IMR-90 (cell line): ENCODE data around the gene SYNPO. TPM values are rescaled to one million over a fixed set of nuclear protein-coding genes. Genes with fewer than 3 reads are reported as not detected.

Experiments used
- ATAC-seq: fragments of 200-7000 bp; cut with Tn5 transposase; 2 replicates; pipeline ENCODE4 v1.9.1; 2020; ENCODE audit warnings: low read depth, mild to moderate bottlenecking, moderate library complexity
- BruUV-seq: library from RNA; stranded (reverse); fragments of 400-500 nt; replicated peaks from 2 replicates; lab custom pipeline; 2021; lab: Mats Ljungman, UMichigan
- CTCF ChIA-PET: fragments of 300-600 bp; formaldehyde crosslinking; extraction: SDS; loops from one replicate; lab custom pipeline; 2021; ENCODE audit warnings: antibody characterized with exemption; lab: Yijun Ruan, JAX
- POLR2A ChIA-PET: fragments of 300-600 bp; sonication (Branson Sonifier 250); formaldehyde crosslinking; loops from one replicate; lab custom pipeline; 2022; ENCODE audit warnings: antibody characterized with exemption; ENCODE audit not compliant: unreplicated experiment; lab: Charles Lee
- DNase-seq: peaks from one replicate; pipeline ENCODE4 v3.0.0; 2013
- H2AFZ ChIP-seq: replicated peaks from 2 replicates; pipeline ENCODE3; 2013; ENCODE audit warnings: low read length, mild to moderate bottlenecking; ENCODE audit not compliant: poor library complexity
- H2AK5ac ChIP-seq: 2 replicates; pipeline ENCODE4 v1.6.1; 2013; ENCODE audit warnings: low read depth, low read length, inconsistent platforms
- H2AK9ac ChIP-seq: replicated peaks from 2 replicates; pipeline ENCODE3; 2013; ENCODE audit warnings: mild to moderate bottlenecking, low read depth, low read length, moderate library complexity; ENCODE audit not compliant: poor library complexity
- H2BK120ac ChIP-seq: 2 replicates; pipeline ENCODE4 v1.6.1; 2013; ENCODE audit warnings: low read depth, low read length, inconsistent platforms
- H2BK15ac ChIP-seq: 3 replicates; pipeline ENCODE4 v1.6.1; 2013; ENCODE audit warnings: low read depth, low read length, inconsistent platforms
- H2BK20ac ChIP-seq: 2 replicates; pipeline ENCODE4 v1.6.1; 2013; ENCODE audit warnings: low read depth, mild to moderate bottlenecking, inconsistent platforms, low read length, moderate library complexity
- H2BK5ac ChIP-seq: 2 replicates; pipeline ENCODE4 v1.6.1; 2013; ENCODE audit warnings: mild to moderate bottlenecking, low read depth, low read length, inconsistent platforms; ENCODE audit not compliant: poor library complexity, severe bottlenecking
- H3K14ac ChIP-seq: replicated peaks from 2 replicates; pipeline ENCODE4 v1.6.1; 2013; ENCODE audit warnings: low read depth, low read length, inconsistent platforms
- H3K18ac ChIP-seq: 2 replicates; pipeline ENCODE4 v1.6.1; 2013; ENCODE audit warnings: low read depth, low read length, control low read depth
- H3K23ac ChIP-seq: 2 replicates; pipeline ENCODE4 v1.6.1; 2013; ENCODE audit warnings: low read depth, low read length, inconsistent platforms
- H3K27ac ChIP-seq: 2 replicates; pipeline ENCODE4 v1.5.1; 2013; ENCODE audit warnings: mild to moderate bottlenecking, control low read depth, low read length; ENCODE audit not compliant: insufficient read depth
- H3K27me3 ChIP-seq: 2 replicates; pipeline ENCODE4 v1.6.1; 2013; ENCODE audit warnings: low read length; ENCODE audit not compliant: control insufficient read depth, insufficient read depth
- H3K36me3 ChIP-seq: 2 replicates; pipeline ENCODE4 v1.6.1; 2013; ENCODE audit warnings: low read length, mixed read lengths; ENCODE audit not compliant: control insufficient read depth, insufficient read depth
- H3K4ac ChIP-seq: 2 replicates; pipeline ENCODE4 v1.6.1; 2013; ENCODE audit warnings: low read depth, low read length, inconsistent platforms
- H3K4me1 ChIP-seq: 2 replicates; pipeline ENCODE4 v1.6.1; 2013; ENCODE audit warnings: low read length, mixed read lengths; ENCODE audit not compliant: control insufficient read depth, insufficient read depth
- H3K4me2 ChIP-seq: 2 replicates; pipeline ENCODE4 v1.6.1; 2013; ENCODE audit warnings: low read depth, mild to moderate bottlenecking, control low read depth, low read length, moderate library complexity
- H3K4me3 ChIP-seq: 2 replicates; pipeline ENCODE4 v1.5.1; 2013; ENCODE audit warnings: low read depth, mild to moderate bottlenecking, control low read depth, low read length, moderate library complexity; ENCODE audit not compliant: insufficient read depth
- H3K56ac ChIP-seq: 2 replicates; pipeline ENCODE4 v1.6.1; 2013; ENCODE audit warnings: low read length, inconsistent platforms; ENCODE audit not compliant: insufficient read depth; ENCODE audit errors: extremely low read depth
- H3K79me1 ChIP-seq, 2 experiments: 2 replicates each; pipeline ENCODE4 v1.6.1; 2013; ENCODE audit warnings: low read length in 2 of 2, inconsistent platforms in 1 of 2, low read depth in 1 of 2
- H3K9ac ChIP-seq: 2 replicates; pipeline ENCODE4 v1.6.1; 2013; ENCODE audit warnings: low read depth, low read length, control low read depth
- H3K9me1 ChIP-seq: 2 replicates; pipeline ENCODE4 v1.6.1; 2013; ENCODE audit warnings: low read length, inconsistent platforms; ENCODE audit not compliant: insufficient read depth
- H3K9me3 ChIP-seq: 2 replicates; pipeline ENCODE4 v1.6.1; 2013; ENCODE audit warnings: low read length; ENCODE audit not compliant: control insufficient read depth, insufficient read depth
- H4K20me1 ChIP-seq: 2 replicates; pipeline ENCODE4 v1.6.1; 2013; ENCODE audit warnings: low read length, inconsistent platforms; ENCODE audit not compliant: insufficient read depth
- H4K5ac ChIP-seq: 2 replicates; pipeline ENCODE4 v1.6.1; 2013; ENCODE audit warnings: mild to moderate bottlenecking, low read depth, low read length, control low read depth
- H4K8ac ChIP-seq, 2 experiments: 2 replicates each; pipeline ENCODE4 v1.6.1; 2013; ENCODE audit warnings: low read depth in 2 of 2, low read length in 2 of 2, control low read depth in 1 of 2, inconsistent platforms in 1 of 2
- H4K91ac ChIP-seq: 2 replicates; pipeline ENCODE4 v1.6.1; 2013; ENCODE audit warnings: low read depth, low read length, inconsistent platforms; ENCODE audit not compliant: insufficient read depth
- BHLHE40 ChIP-seq: fragments of 150-350 bp; IDR thresholded peaks from 2 replicates; pipeline ENCODE4 v1.6.1; 2016; ENCODE audit warnings: mild to moderate bottlenecking, low read depth, low read length
- CHD1 ChIP-seq: IDR thresholded peaks from 2 replicates; pipeline ENCODE4 v1.6.1; 2012; ENCODE audit warnings: low read depth, low read length, improper control_type of control experiment
- CTCF ChIP-seq: conservative IDR thresholded peaks from 2 replicates; pipeline ENCODE4 v1.5.1; 2012; ENCODE audit warnings: mild to moderate bottlenecking, low read depth, low read length, improper control_type of control experiment
- FOS ChIP-seq: fragments of 150-350 bp; IDR thresholded peaks from 2 replicates; pipeline ENCODE4 v1.6.1; 2016; ENCODE audit warnings: low read depth, low read length
- MAFK ChIP-seq: IDR thresholded peaks from 2 replicates; pipeline ENCODE4 v1.6.1; 2012; ENCODE audit warnings: low read depth, low read length, improper control_type of control experiment
- MXI1 ChIP-seq: IDR thresholded peaks from 2 replicates; pipeline ENCODE4 v1.6.1; 2012; ENCODE audit warnings: low read depth, mild to moderate bottlenecking, low read length, moderate library complexity, borderline replicate concordance
- NFE2L2 ChIP-seq: fragments of 150-350 bp; IDR thresholded peaks from 2 replicates; pipeline ENCODE4 v1.6.1; 2016; ENCODE audit warnings: low read depth, mild to moderate bottlenecking, low read length
- POLR2A ChIP-seq: IDR thresholded peaks from 2 replicates; pipeline ENCODE4 v1.6.1; 2012; ENCODE audit warnings: mild to moderate bottlenecking, low read depth, low read length
- RAD21 ChIP-seq: IDR thresholded peaks from 2 replicates; pipeline ENCODE4 v1.6.1; 2012; ENCODE audit warnings: low read length, improper control_type of control experiment
- RCOR1 ChIP-seq: IDR thresholded peaks from 2 replicates; pipeline ENCODE4 v1.6.1; 2012; ENCODE audit warnings: mild to moderate bottlenecking, low read length, improper control_type of control experiment; ENCODE audit not compliant: insufficient replicate concordance
- RFX5 ChIP-seq: IDR thresholded peaks from 2 replicates; pipeline ENCODE4 v1.8.0; 2012; ENCODE audit warnings: low read depth, mild to moderate bottlenecking, low read length, moderate library complexity
- SMC3 ChIP-seq: fragments of 150-350 bp; IDR thresholded peaks from 2 replicates; pipeline ENCODE4 v1.6.1; 2016; ENCODE audit warnings: low read depth, mild to moderate bottlenecking, antibody characterized with exemption, low read length, moderate library complexity
- WGBS, 2 experiments: methylation state at CpG; one replicate each; pipeline versions ENCODE4 v1.1.5 to v1.1.7; 2013; ENCODE audit warnings: missing lambda C conversion rate in 2 of 2; ENCODE audit not compliant: insufficient read length in 1 of 2; ENCODE audit errors: extremely low coverage in 2 of 2; 5-methylcytosine and 5-hydroxymethylcytosine counted together
- dilution Hi-C: fragments of 300-500 bp; cut with HindIII; formaldehyde crosslinking; loops from one replicate; pipeline ENCODE4 v1.14.3; 2018; ENCODE audit warnings: low sequenced_read_pairs; ENCODE audit not compliant: unreplicated experiment
- in situ Hi-C: fragments of 300-500 bp; cut with MboI; formaldehyde crosslinking; loops from 3 replicates; pipeline ENCODE4 v1.14.3; 2019; ENCODE audit warnings: low sequenced_read_pairs, inconsistent platforms, mixed read lengths
- intact Hi-C: fragments of 100-400 bp; cut with micrococcal nuclease; formaldehyde crosslinking; loops from 2 replicates; pipeline ENCODE4 v1.10.0; 2022
- polyA plus RNA-seq, 3 experiments: library from polyadenylated mRNA; depleted of rRNA; stranded (reverse); fragments of >200 nt; gene quantifications; 2 replicates each; pipeline ENCODE4 v1.2.3, GENCODE V29; 2012; ENCODE audit warnings: low replicate concordance in 1 of 3
- total RNA-seq: library from RNA; depleted of rRNA; stranded (reverse); fragments of >200 nt; gene quantifications from 2 replicates; pipeline ENCODE4 v1.2.3, GENCODE V29; 2012
- TF ChIP-seq, protein P1 (sequence below): fragments of 150-350 bp; IDR thresholded peaks from 2 replicates; pipeline ENCODE4 v1.6.1; 2016; ENCODE audit warnings: low read depth, mild to moderate bottlenecking, low read length, moderate library complexity, borderline replicate concordance
- TF ChIP-seq, protein P2 (sequence below): fragments of 150-350 bp; IDR thresholded peaks from 2 replicates; pipeline ENCODE4 v1.6.1; 2017; ENCODE audit warnings: mild to moderate bottlenecking, antibody characterized with exemption, low read length, low read depth

Gene SYNPO
- total and polyA plus RNA-seq, 2 of the 4 experiments (the other 2 are of a cell fraction): 3.0 to 24.8 TPM

- Histone ChIP-seq H3K4ac (peak overlapping the region; percentile 96), H3K4me2 (peak overlapping the region; percentile 67), H4K20me1 (peaks cover 29% of the 10 kb centered on the region), H4K5ac (peak overlapping the region; percentile 82), H4K91ac (peak overlapping the region; percentile 91), H2AK5ac (peak overlapping the region; percentile 81), H3K4me1 (peaks cover 51% of the 10 kb centered on the region), H2AFZ (peak overlapping the region; percentile 16), H2AK9ac (peak overlapping the region; percentile 96), H3K14ac (peak overlapping the region; percentile 98), H3K27me3 (no peaks in the 10 kb centered on the region), H3K4me3 (peak overlapping the region; percentile 50), H4K8ac (peak overlapping the region; percentile 71 to 84), H2BK15ac (peak overlapping the region; percentile 80; the same call in 2 of the 3 replicates), H3K18ac (peak overlapping the region; percentile 72), H3K79me1 (peaks cover 19 to 52% of the 10 kb centered on the region in 2 experiments), H3K27ac (peak overlapping the region; percentile 90), H3K56ac (peak overlapping the region; percentile 96), H2BK20ac (peak overlapping the region; percentile 97), H3K36me3 (no peaks in the 10 kb centered on the region), H3K9me3 (no peaks in the 10 kb centered on the region), H3K9me1 (peaks cover 26% of the 10 kb centered on the region), H3K23ac (peak overlapping the region; percentile 94), H2BK120ac (peak overlapping the region; percentile 93), H2BK5ac (peak overlapping the region; percentile 84), H3K9ac (peak overlapping the region; percentile 81)
- WGBS, 2 experiments: no CpG with 5 or more reads among the region's 5 CpGs
- intact Hi-C loops: loop anchor here (5.0 kb wide), 1 partner anchor 170 kb away; no protein-coding TSS in a partner anchor
- dilution Hi-C loops: no loop called here
- BruUV-seq: no TSS peak
- POLR2A ChIA-PET: interaction anchor here (0.6 to 0.8 kb wide), 2 partner anchors 12 to 46 kb away, joined by 3 to 4 read pairs; no protein-coding TSS in a partner anchor
- DNase-seq (no peak), ATAC-seq (no peak)
- in situ Hi-C loops: no loop called here
- TF ChIP-seq, protein P1, sequence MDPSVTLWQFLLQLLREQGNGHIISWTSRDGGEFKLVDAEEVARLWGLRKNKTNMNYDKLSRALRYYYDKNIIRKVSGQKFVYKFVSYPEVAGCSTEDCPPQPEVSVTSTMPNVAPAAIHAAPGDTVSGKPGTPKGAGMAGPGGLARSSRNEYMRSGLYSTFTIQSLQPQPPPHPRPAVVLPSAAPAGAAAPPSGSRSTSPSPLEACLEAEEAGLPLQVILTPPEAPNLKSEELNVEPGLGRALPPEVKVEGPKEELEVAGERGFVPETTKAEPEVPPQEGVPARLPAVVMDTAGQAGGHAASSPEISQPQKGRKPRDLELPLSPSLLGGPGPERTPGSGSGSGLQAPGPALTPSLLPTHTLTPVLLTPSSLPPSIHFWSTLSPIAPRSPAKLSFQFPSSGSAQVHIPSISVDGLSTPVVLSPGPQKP: no peak
- no peak for TF ChIP-seq RCOR1
- TF ChIP-seq, protein P2, sequence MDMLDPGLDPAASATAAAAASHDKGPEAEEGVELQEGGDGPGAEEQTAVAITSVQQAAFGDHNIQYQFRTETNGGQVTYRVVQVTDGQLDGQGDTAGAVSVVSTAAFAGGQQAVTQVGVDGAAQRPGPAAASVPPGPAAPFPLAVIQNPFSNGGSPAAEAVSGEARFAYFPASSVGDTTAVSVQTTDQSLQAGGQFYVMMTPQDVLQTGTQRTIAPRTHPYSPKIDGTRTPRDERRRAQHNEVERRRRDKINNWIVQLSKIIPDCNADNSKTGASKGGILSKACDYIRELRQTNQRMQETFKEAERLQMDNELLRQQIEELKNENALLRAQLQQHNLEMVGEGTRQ: no peak
- no peak for TF ChIP-seq CHD1
- no peak for TF ChIP-seq NFE2L2
- no peak for TF ChIP-seq MAFK
- TF ChIP-seq RFX5: no peak
- TF ChIP-seq BHLHE40: no peak
- no peak for TF ChIP-seq FOS
- TF ChIP-seq MXI1: no peak
- TF ChIP-seq RAD21: no peak
- TF ChIP-seq CTCF: no peak
- TF ChIP-seq POLR2A: no peak; the same call in 1 of the 2 replicates
- no peak for TF ChIP-seq SMC3
- CTCF ChIA-PET: interaction anchor here (0.6 kb wide), 1 partner anchor 59 kb away, joined by 3 read pairs; the partner anchor contains the start of gene RBM22
Measured at GRCh38 chr5:150641824-150642566, 1.5 kb downstream of the SYNPO start.
